ENCODE results near the gene BRAF. TPM values are rescaled to one million over a fixed set of nuclear protein-coding genes. Genes with fewer than 3 reads are reported as not detected.

The BRAF gene
- total and polyA plus RNA-seq, 7 experiments from 2014 or later: 11.2 to 58.7 (median 48.3) TPM

DNA sequence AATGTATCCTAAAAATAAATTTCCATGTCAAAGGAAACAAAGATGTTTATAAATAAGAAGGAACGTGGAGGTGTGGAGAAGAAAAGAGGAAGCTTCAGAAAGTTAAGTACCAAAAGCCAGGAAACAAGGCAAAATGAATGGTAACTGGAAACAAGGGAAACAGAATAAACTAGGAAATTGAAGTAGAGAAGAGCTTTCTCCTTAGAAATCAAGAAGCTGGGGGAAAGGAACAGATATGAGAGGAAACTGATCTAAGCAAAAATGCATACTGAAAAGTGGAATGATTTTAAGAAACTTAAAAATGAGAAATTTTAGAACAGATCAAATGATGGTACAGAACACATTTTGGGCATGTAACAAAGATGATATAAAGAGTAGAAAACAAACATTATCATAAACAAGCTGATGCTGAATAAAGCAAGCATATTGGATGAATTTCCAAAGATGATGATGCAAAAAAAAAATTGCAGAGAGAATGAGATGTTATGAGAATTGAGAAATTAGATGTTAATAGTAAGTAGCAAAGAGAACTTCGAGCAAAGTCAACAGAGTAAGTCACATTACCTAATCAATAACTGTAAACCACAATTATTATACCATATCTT is 1.9 kb downstream of the BRAF start:
- CTCF ChIA-PET: no interaction called here
- peaks cover 10 to 54% (median 30%) of the 10 kb centered on the region in 7 donors for H3K4me1 Mint-ChIP-seq
- Histone ChIP-seq H3K4me3 (ENCODE audit: low read length) (no peak overlapping the region), H3K4me1 (ENCODE audit: control insufficient read depth in 2 of 2, insufficient read depth in 2 of 2, low read length in 2 of 2) (peaks cover 9 to 18% of the 10 kb centered on the region in 2 donors), H3K27me3 (ENCODE audit: control insufficient read depth in 2 of 2, insufficient read depth in 2 of 2, low read length in 2 of 2) (no peaks in the 10 kb centered on the region), H3K9me3 (ENCODE audit: control insufficient read depth in 2 of 3, low read length in 3 of 3) (no peaks in the 10 kb centered on the region), H3K27ac (ENCODE audit: low read depth, low read length) (peak overlapping the region; percentile 50), H3K36me3 (ENCODE audit: control insufficient read depth in 2 of 3, insufficient read depth in 3 of 3, low read length in 3 of 3) (peaks cover 0 to 5% (median 0%) of the 10 kb centered on the region in 3 experiments)
- no peak overlapping the region for H3K4me3 Mint-ChIP-seq
- POLR2A ChIA-PET: interaction anchor here (0.7 to 2.1 kb wide), 3 partner anchors 11 to 192 kb away, joined by 3 to 15 read pairs (median 5); partner anchors contain the start of gene MRPS33
- ATAC-seq: no peak
- H3K27ac Mint-ChIP-seq: no peak overlapping the region
- no peak for DNase-seq
- H3K27me3 Mint-ChIP-seq: peaks cover 0 to 4% (median 0%) of the 10 kb centered on the region in 5 donors
- peaks cover 0 to 4% (median 0%) of the 10 kb centered on the region in 5 donors for H3K36me3 Mint-ChIP-seq
- H3K9me3 Mint-ChIP-seq: peaks cover 0 to 6% (median 0%) of the 10 kb centered on the region in 11 donors
- intact Hi-C loops (cut with micrococcal nuclease): loop anchor here (5.0 to 10.0 kb wide), 7 partner anchors 61 to 1688 kb away; partner anchors contain the start of genes AGK (in 1 of the 2), DENND11 (in 1 of the 2), RAB19 (in 1 of the 2) and TMEM178B (in 1 of the 2)

DNA sequence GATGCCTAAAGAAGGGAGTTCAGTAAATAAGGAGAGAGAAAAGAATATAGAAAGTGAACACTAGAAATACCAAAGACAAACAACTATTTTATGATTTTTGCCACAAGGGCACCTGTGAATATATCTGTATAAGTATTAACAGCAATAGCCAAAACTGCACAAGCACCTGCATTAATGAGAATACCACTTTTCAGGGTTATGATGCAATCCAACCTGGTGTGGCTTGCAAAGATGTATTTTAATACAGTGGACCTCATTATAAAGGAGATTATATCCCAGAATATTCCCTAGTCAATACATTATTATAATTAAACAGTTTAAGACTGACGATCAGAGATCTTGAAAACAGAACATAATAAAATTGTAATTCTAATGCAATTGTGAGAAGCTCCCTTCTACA is 4.0 kb downstream of the BRAF start:
- H3K4me1 Mint-ChIP-seq: peaks cover 20 to 64% (median 51%) of the 10 kb centered on the region in 7 donors
- H3K4me3 Mint-ChIP-seq: no peak overlapping the region
- DNase-seq (no peak), ATAC-seq (no peak)
- H3K27me3 Mint-ChIP-seq: peaks cover 0 to 2% (median 0%) of the 10 kb centered on the region in 5 donors
- Histone ChIP-seq H3K27me3 (ENCODE audit: control insufficient read depth in 2 of 2, insufficient read depth in 2 of 2, low read length in 2 of 2) (no peaks in the 10 kb centered on the region), H3K36me3 (ENCODE audit: control insufficient read depth in 2 of 3, insufficient read depth in 3 of 3, low read length in 3 of 3) (peaks cover 0 to 5% (median 0%) of the 10 kb centered on the region in 3 experiments), H3K4me1 (ENCODE audit: control insufficient read depth in 2 of 2, insufficient read depth in 2 of 2, low read length in 2 of 2) (peaks cover 14 to 17% of the 10 kb centered on the region in 2 donors), H3K9me3 (ENCODE audit: control insufficient read depth in 2 of 3, low read length in 3 of 3) (no peaks in the 10 kb centered on the region), H3K4me3 (ENCODE audit: low read length) (no peak overlapping the region), H3K27ac (ENCODE audit: low read depth, low read length) (no peak overlapping the region)
- intact Hi-C loops (cut with micrococcal nuclease): loop anchor here (5.0 to 10.0 kb wide), 7 partner anchors 58 to 1686 kb away; partner anchors contain the start of genes AGK (in 1 of the 2), DENND11 (in 1 of the 2), RAB19 (in 1 of the 2) and TMEM178B (in 1 of the 2)
- peaks cover 0 to 6% (median 0%) of the 10 kb centered on the region in 11 donors for H3K9me3 Mint-ChIP-seq
- H3K36me3 Mint-ChIP-seq: peaks cover 0 to 10% (median 0%) of the 10 kb centered on the region in 5 donors
- ChIA-PET CTCF (interaction anchor here (0.7 kb wide), 1 partner anchor 84 kb away, joined by 3 read pairs; no protein-coding TSS in a partner anchor), POLR2A (no interaction called here)
- H3K27ac Mint-ChIP-seq: peak overlapping the region in 5 of 9 donors; percentile 4 to 85 (median 20)

DNA sequence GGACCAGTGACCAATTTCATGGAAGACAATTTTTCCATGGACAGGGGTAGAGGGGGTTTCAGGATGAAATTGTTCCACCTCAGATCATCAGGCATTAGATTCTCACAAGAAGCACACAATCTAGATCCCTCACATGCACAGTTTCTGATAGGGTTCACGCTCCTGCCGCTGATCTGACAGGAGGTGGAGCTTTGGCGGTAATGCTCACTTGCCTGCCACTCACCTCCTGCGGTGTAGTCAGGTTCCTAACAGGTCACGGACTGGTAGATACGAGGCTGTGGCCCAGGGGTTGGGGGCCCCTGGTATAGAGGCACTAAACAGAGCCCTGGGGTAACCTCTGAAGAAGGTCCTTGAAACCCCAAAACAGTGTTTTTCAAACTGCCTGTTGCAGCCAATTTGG is 6.5 kb downstream of the BRAF start:
- peaks cover 16 to 65% (median 56%) of the 10 kb centered on the region in 7 donors for H3K4me1 Mint-ChIP-seq
- no peaks in the 10 kb centered on the region for H3K36me3 ChIP-seq (ENCODE audit: control insufficient read depth in 2 of 3, insufficient read depth in 3 of 3, low read length in 3 of 3)
- DNase-seq (no peak), ATAC-seq (no peak)
- intact Hi-C loops (cut with micrococcal nuclease): no loop called here
- peak overlapping the region in 3 of 9 donors; percentile 4 to 11 (median 7) for H3K27ac Mint-ChIP-seq
- no peak overlapping the region for H3K4me3 ChIP-seq (ENCODE audit: low read length)
- H3K4me3 Mint-ChIP-seq: peak overlapping the region in 1 of 10 donors; percentile 57
- peaks cover 0 to 13% (median 1%) of the 10 kb centered on the region in 5 donors for H3K36me3 Mint-ChIP-seq
- H3K27me3 Mint-ChIP-seq: no peaks in the 10 kb centered on the region
- CTCF ChIA-PET: no interaction called here
- no peaks in the 10 kb centered on the region for H3K9me3 ChIP-seq (ENCODE audit: control insufficient read depth in 2 of 3, low read length in 3 of 3)
- H3K27me3 ChIP-seq (ENCODE audit: control insufficient read depth in 2 of 2, insufficient read depth in 2 of 2, low read length in 2 of 2): no peaks in the 10 kb centered on the region
- POLR2A ChIA-PET: interaction anchor here (0.5 to 1.0 kb wide), 3 partner anchors 10 to 96 kb away, joined by 3 to 5 read pairs (median 3); partner anchors contain the start of gene MRPS33
- no peak overlapping the region for H3K27ac ChIP-seq (ENCODE audit: low read depth, low read length)
- peaks cover 6 to 14% of the 10 kb centered on the region in 2 donors for H3K4me1 ChIP-seq (ENCODE audit: control insufficient read depth in 2 of 2, insufficient read depth in 2 of 2, low read length in 2 of 2)
- no peaks in the 10 kb centered on the region for H3K9me3 Mint-ChIP-seq

DNA sequence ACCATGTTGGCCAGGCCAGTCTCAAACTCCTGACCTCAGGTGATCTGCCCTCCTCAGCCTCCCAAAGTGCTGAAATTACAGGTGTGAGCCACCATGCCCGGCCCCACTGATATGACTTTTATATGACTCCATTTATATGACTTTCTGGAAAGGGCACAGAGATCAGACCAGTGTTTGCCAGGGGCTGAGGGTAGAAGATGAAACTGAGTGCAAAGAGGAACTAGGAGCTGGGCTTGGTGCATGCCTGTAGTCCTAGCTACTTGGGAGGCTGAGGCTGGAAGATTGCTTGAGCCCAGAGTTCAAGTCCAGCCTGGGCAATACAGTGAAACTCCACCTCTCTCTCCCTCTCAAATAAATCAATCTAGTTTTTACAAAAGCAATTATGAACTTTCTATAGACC is 7.5 kb downstream of the BRAF start:
- Mint-ChIP-seq H3K4me3 (peak overlapping the region in 3 of 10 donors; percentile 26 to 57 (median 42)), H3K9me3 (no peaks in the 10 kb centered on the region), H3K36me3 (peaks cover 0 to 20% (median 1%) of the 10 kb centered on the region in 5 donors), H3K27ac (peak overlapping the region in 2 of 9 donors; percentile 11 to 45), H3K4me1 (peaks cover 21 to 75% (median 65%) of the 10 kb centered on the region in 7 donors), H3K27me3 (no peaks in the 10 kb centered on the region)
- H3K4me1 ChIP-seq (ENCODE audit: control insufficient read depth in 2 of 2, insufficient read depth in 2 of 2, low read length in 2 of 2): peaks cover 0 to 12% of the 10 kb centered on the region in 2 donors
- CTCF ChIA-PET: no interaction called here
- ATAC-seq (no peak), DNase-seq (no peak)
- H3K4me3 ChIP-seq (ENCODE audit: low read length): no peak overlapping the region
- H3K9me3 ChIP-seq (ENCODE audit: control insufficient read depth in 2 of 3, low read length in 3 of 3): no peaks in the 10 kb centered on the region
- no peaks in the 10 kb centered on the region for H3K36me3 ChIP-seq (ENCODE audit: control insufficient read depth in 2 of 3, insufficient read depth in 3 of 3, low read length in 3 of 3)
- H3K27ac ChIP-seq (ENCODE audit: low read depth, low read length): no peak overlapping the region
- intact Hi-C loops (cut with micrococcal nuclease): no loop called here
- POLR2A ChIA-PET: interaction anchor here (1.0 kb wide), 2 partner anchors 10 to 97 kb away, joined by 3 to 5 read pairs; partner anchors contain the start of gene MRPS33
- H3K27me3 ChIP-seq (ENCODE audit: control insufficient read depth in 2 of 2, insufficient read depth in 2 of 2, low read length in 2 of 2): no peaks in the 10 kb centered on the region

DNA sequence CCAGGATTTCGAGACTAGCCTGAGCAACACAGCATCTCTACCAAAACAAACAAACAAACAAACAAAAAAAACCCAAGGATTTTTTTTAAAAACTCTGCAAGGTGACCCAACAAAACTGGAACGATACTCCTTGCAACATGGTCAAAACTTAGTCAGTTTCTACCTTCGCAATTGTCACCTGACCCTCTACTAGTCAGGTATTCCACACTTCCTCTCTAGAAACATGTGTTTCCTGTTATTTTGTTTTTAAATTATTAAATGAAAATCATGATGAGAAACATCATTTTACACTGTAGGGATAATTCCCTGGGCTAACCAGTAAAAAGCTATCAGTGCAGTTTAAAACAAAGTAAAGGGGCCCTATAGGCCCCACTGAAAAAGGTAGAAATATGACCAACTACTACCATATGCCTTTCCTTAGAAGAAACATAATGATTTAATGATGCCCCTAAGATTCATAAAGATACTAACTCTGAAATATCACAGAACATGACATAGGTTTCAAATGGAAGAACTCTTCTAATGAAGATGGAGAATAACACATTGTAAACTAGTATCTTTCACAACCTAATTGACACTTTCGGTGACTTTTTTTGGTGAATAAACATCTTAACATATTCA is 8.7 kb downstream of the BRAF start:
- Mint-ChIP-seq H3K36me3 (peaks cover 0 to 23% (median 1%) of the 10 kb centered on the region in 5 donors), H3K27me3 (no peaks in the 10 kb centered on the region), H3K4me3 (peak overlapping the region in 5 of 10 donors; percentile 25 to 57 (median 37)), H3K9me3 (no peaks in the 10 kb centered on the region), H3K4me1 (peaks cover 23 to 82% (median 72%) of the 10 kb centered on the region in 7 donors), H3K27ac (peak overlapping the region in 3 of 9 donors; percentile 2 to 45 (median 4))
- H3K4me1 ChIP-seq (ENCODE audit: control insufficient read depth in 2 of 2, insufficient read depth in 2 of 2, low read length in 2 of 2): peaks cover 0 to 8% of the 10 kb centered on the region in 2 donors
- no peaks in the 10 kb centered on the region for H3K27me3 ChIP-seq (ENCODE audit: control insufficient read depth in 2 of 2, insufficient read depth in 2 of 2, low read length in 2 of 2)
- no peak overlapping the region for H3K27ac ChIP-seq (ENCODE audit: low read depth, low read length)
- H3K4me3 ChIP-seq (ENCODE audit: low read length): no peak overlapping the region
- POLR2A ChIA-PET: no interaction called here
- DNase-seq (no peak), ATAC-seq (no peak)
- H3K36me3 ChIP-seq (ENCODE audit: control insufficient read depth in 2 of 3, insufficient read depth in 3 of 3, low read length in 3 of 3): no peaks in the 10 kb centered on the region
- no peaks in the 10 kb centered on the region for H3K9me3 ChIP-seq (ENCODE audit: control insufficient read depth in 2 of 3, low read length in 3 of 3)
- CTCF ChIA-PET: no interaction called here
- intact Hi-C loops (cut with micrococcal nuclease): loop anchor here in 1 of 2 donors (1.0 kb wide), 1 partner anchor 8 kb away; the partner anchor contains the start of gene BRAF

DNA sequence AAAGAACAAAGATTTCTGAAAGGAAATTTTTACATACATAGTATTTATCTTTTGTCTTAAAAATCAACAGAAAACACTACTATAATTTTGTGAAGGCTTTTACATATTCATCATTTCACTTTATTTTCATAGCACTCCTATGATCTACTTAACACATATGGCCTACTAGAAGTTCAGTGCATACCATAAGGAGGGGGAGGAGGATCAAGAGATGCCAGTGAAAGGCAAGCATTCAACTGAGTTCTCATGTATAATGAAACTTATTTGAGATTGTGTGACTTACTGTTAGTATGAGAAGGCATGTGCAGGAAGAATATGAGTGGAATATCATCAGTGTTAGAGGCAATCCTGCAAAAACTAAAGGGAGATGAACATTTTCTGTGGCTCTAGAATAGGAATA is 10.6 kb downstream of the BRAF start:
- Mint-ChIP-seq H3K27me3 (no peaks in the 10 kb centered on the region), H3K4me1 (peaks cover 18 to 71% (median 65%) of the 10 kb centered on the region in 7 donors), H3K36me3 (peaks cover 0 to 31% (median 7%) of the 10 kb centered on the region in 5 donors), H3K27ac (peak overlapping the region in 1 of 9 donors; percentile 75), H3K4me3 (no peak overlapping the region), H3K9me3 (no peaks in the 10 kb centered on the region)
- ATAC-seq: no peak
- Histone ChIP-seq H3K4me3 (ENCODE audit: low read length) (no peak overlapping the region), H3K4me1 (ENCODE audit: control insufficient read depth in 2 of 2, insufficient read depth in 2 of 2, low read length in 2 of 2) (peaks cover 0 to 8% of the 10 kb centered on the region in 2 donors), H3K36me3 (ENCODE audit: control insufficient read depth in 2 of 3, insufficient read depth in 3 of 3, low read length in 3 of 3) (no peaks in the 10 kb centered on the region), H3K9me3 (ENCODE audit: control insufficient read depth in 2 of 3, low read length in 3 of 3) (no peaks in the 10 kb centered on the region), H3K27me3 (ENCODE audit: control insufficient read depth in 2 of 2, insufficient read depth in 2 of 2, low read length in 2 of 2) (no peaks in the 10 kb centered on the region), H3K27ac (ENCODE audit: low read depth, low read length) (no peak overlapping the region)
- POLR2A ChIA-PET: no interaction called here
- CTCF ChIA-PET: no interaction called here
- no peak for DNase-seq
- intact Hi-C loops (cut with micrococcal nuclease): no loop called here
